H54 (cell line): ENCODE measurements around the gene MSLN.

Experiments used
- DNase-seq: peaks from one replicate; pipeline ENCODE4 v3.0.0; 2011; ENCODE audit warnings: low spot score, mixed read lengths; ENCODE audit not compliant: insufficient read length
- FAIRE-seq: peaks from 3 replicates; lab custom pipeline; 2011; peaks lifted over from hg19 to GRCh38; lab: Jason Lieb, UNC
- POLR2A ChIP-seq: IDR thresholded peaks from 2 replicates; pipeline ENCODE4 v1.6.1; 2011; ENCODE audit warnings: low read depth, mild to moderate bottlenecking, low read length

The MSLN gene

GRCh38 chr16:813204-813915, 52.8 kb downstream of the MSLN start:
- FAIRE-seq (no peak), DNase-seq (no peak)

GRCh38 chr16:813916-814412, 53.4 kb downstream of the MSLN start:
- DNase-seq (no peak), FAIRE-seq (no peak)
- TF ChIP-seq POLR2A: no peak

More at GRCh38 chr16:813204-813915, 52.8 kb downstream of the MSLN start:
- no peak for TF ChIP-seq POLR2A

GRCh38 chr16:814974-815373, 54.4 kb downstream of the MSLN start:
- TF ChIP-seq POLR2A: no peak
- peak; percentile 92 for DNase-seq
- no peak for FAIRE-seq

- FAIRE-seq (no peak), DNase-seq (no peak)
- no peak for TF ChIP-seq POLR2A
These were observed 55.3 kb downstream of the MSLN start for GRCh38 chr16:815861-816260.

- DNase-seq (no peak), FAIRE-seq (no peak)
- TF ChIP-seq POLR2A: no peak
These were observed 56.7 kb downstream of the MSLN start for GRCh38 chr16:817001-817906.

- no peak for TF ChIP-seq POLR2A
- DNase-seq (no peak), FAIRE-seq (no peak)
These were observed 57.6 kb downstream of the MSLN start for GRCh38 chr16:818132-818531.
